ENCODE results near the gene GCNT4.
"Not testable (repeated sequence)": the region's sequence is repeated elsewhere in the genome, so short reads cannot be mapped to it uniquely, and the experiment has no call there.

GCNT4 gene, protein sequence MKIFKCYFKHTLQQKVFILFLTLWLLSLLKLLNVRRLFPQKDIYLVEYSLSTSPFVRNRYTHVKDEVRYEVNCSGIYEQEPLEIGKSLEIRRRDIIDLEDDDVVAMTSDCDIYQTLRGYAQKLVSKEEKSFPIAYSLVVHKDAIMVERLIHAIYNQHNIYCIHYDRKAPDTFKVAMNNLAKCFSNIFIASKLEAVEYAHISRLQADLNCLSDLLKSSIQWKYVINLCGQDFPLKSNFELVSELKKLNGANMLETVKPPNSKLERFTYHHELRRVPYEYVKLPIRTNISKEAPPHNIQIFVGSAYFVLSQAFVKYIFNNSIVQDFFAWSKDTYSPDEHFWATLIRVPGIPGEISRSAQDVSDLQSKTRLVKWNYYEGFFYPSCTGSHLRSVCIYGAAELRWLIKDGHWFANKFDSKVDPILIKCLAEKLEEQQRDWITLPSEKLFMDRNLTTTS

DNA sequence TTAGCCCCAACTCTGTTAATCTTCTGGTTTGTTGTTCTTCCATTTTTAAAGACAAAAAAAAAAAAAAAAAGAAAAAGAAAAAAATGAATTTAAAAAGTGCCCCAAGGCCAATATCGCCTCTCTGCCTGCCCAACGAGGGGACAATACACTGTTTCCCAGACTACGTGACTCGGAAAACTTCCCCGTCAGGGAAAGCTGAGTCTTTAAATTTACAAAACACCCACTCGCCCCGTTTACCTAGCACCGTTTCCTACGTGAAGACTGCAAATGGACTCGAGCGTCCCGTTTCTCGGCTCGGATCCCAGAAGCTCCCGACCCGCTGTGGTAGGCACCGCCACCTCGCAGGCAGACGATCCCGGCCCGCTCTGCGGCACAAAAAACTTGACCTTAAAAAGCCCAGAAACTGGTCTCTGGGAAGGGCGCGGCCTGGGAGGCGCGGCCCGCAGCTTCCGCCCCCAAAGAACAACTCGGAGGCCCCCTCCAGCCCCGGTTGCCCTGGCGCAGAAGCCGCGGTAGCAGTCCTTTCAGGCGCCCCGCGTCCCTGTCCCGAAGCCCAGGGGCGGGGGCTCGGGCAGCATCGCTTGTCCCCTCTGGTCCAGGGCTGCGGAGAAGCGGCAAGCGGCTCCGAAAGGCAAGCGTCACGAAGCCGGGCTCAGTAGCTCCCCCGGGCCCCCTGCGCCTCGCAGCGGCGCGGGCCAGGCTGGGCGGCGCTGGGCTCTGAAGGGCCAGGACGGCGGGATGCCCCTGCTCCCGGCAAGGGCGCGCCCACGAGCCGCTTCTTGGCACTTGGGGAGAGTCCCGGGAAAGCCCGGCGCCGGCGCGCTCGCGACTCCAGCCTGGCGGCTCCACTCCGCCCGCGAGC, at the start of gene GCNT4:
GCNT4 (minus strand) TSS at position 367 of the 862 bp plus-strand sequence. CDS start 22,521 bp downstream, outside the sequence.
- peak; percentile 79 for DNase-seq

DNA sequence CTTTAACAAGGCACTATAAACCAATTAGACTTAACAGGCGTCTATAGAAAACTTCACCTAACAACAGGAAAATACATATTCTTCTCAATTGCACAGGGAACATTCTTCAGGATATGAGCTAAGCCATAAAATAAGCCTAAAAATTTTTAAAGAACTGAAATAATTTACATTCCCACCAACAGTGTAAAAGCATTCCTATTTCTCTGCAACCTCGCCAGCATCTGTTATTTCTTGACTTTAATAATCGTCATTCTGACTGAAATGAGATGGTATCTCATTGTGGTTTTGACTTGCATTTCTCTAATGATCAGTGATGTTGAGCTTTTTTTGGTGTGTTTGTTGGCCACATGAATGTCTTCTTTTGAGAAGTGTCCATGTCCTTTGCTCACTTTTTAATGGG, 43.6 kb upstream of the GCNT4 start:
- DNase-seq = not testable (repeated sequence)

DNA sequence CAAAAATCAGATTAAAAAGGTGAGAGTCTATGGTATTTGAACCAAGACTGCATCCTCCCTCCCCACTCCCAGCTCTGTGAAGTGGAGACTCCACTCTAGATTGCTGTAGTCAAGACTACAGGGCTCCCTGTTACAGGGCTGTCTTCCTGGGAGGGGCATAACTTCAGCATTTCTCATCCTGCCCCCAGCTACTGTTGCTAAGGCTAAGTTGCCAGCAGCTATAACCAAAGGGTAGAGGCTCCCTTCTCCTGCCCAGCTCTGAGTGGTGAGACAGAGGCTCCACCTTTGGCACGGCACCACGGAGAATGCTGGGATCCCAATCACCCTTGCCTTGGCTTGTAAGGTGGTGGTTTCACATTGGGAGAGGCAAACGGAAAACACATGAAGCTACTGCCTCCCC, 39.2 kb upstream of the GCNT4 start:
- no peak for DNase-seq

DNA sequence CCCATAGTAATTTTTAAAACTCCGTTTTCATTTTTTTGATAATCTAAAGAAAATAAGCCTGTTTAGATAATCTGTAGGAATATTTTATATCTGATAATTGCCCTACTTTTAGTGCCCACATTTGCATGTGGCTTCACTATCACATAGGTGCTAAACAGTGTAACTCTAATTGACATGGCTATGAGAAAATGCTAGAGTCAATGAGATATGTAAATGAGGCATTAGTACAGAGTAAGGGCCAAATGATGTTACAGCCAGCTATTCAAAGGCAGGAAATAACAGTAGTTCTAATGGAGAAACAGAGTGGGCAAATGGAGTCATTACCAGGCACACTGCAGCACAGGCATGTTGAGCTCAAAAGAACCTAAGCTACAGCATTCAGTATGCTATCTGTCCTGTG, 37.3 kb upstream of the GCNT4 start:
- no peak for DNase-seq

DNA sequence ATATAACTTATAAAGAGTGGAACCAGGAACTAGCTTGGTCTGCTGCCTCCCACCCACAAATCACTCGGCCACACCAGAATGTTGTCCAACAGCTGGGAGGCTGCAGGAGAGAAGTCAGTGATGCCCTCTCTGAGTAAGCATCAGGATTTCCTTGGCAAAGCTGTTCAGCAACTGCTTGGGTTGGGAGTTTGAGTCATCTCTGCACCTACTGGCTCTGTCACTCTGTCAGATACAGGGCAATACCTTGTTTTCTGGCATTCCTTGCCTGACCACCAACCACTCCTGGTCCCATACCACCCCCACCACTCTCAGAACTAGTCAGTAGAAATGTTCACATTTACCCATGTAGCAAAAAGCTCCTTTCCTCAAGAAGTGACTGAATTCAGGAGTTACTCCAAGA, 36.8 kb upstream of the GCNT4 start:
- DNase-seq = no peak

DNA sequence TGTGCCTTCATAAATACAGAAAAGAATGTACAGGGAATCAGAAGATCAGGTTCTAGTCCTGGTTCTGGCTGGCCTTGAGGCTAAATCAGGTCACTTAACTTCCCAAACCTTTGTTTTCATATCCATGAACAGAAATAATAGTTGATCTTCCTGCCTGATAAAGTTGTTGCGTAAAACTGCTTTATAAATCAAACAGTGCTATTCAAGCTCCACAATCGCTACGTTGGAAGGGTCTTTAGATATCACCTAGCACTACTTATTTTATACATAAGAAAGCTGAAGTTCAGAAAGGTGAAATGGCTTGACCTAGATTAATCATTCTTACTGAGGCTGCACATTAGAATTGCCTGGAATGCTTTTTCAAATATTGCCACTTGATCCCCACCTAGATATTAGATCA, 36.3 kb upstream of the GCNT4 start:
- DNase-seq = no peak

DNA sequence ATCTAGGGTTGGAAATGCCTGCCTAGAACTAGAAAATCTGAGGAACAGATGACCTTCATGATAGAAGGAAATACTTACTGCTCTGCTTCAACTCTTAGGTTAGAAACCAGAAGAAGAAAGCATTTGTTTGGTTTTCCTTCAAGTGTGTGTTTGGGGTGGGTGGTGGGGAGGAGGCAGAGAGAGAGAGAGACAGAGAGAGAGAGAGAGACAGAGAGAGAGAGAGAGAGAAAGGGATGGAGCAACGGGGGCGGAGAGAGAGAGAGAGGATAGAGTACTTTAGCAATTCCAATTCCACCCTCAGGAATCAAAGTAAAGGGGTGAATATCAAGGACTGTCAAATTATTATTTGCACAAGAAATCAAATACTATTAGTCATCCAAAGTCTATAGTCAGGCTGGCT, 29.2 kb upstream of the GCNT4 start:
- DNase-seq = no peak

DNA sequence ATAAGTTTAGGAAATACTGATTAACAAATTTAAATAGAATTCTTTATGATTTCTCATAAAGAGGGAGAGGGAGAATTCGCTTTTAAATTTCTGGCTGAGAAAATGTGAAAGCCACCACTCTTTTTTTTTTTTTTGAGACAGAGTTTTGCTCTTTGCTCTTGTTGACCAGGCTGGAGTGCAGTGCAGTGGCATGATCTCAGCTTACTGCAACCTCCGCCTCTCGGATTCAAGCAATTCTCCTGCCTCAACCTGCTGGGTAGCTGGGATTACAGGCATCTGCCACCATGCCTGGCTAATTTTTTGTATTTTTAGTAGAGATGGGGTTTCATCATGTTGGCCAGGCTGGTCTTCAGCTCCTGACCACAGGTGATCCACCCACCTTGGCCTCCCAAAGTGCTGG, 27.0 kb upstream of the GCNT4 start:
- DNase-seq = not testable (repeated sequence)

DNA sequence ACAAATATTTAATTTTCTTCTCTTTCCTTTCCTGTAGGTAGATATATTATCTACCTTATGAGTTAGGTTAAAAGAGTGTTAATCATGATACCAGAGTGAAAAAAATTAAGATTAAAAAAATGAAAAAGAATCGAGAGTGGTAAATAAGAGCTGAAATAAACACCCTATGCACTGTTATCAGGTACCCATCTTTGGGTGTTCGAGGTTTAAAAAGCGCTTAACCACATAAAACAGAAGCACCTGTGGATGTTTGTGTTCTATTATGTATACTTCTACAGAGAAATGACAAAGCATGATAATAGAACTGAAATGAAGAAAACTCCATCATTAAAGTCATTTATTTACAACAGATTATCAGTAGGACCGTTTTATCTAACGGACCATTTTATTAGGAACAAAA, 25.7 kb upstream of the GCNT4 start:
- DNase-seq = no peak

DNA sequence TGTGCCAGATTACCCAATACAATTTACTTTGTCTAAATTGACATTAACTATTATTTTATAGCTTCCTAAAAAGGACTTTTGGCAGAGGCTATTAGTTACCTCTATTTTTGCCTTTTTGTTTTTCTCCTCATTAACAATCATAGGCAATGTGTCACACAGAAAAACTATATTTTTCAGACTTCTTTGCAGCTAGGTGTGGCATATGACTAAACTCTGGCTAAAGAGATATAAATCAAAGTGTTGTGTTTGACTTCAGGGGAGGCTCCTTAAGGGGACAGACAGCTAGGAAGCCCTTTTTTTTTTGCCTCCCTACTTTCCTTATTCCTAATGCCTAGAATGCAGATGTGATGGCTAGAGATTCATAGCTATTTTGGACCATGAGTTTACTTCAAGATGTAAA, 19.7 kb upstream of the GCNT4 start:
- DNase-seq = no peak

DNA sequence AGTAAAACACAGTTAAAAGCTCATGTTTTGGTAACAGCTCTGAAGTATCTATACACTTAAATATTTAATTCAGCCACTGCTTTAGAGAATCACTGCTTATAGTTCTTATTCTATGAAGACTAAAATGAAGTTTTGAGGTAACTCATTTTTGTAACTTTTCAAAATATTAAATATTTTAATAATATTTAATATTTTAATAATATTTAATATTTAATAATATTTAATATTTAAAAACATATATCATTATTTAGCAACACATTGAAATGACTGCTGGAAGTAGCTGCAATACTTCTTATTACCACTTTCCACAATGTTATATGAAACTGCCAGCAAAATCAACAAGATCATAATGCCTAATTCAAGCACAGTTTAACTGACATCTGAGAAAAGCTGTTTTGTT, 18.7 kb upstream of the GCNT4 start:
- no peak for DNase-seq

DNA sequence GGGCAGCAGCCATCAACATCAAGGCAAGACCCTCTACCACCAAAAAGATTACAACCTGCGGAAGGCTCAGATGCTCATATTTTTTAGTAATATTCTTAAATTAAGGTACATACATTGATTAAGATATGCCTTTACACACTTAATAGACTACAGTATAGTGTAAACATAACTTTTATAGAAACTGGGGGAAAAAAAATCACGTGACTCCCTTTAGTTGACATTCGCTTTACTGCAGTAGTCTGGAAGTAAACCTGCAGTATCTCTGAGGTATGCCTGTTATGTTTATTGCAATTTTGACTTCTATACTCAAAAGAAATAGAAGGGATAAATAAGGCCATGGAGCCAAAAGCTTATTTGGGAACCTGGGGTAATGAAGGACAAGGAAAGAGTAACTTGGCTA, 15.1 kb upstream of the GCNT4 start:
- no peak for DNase-seq

DNA sequence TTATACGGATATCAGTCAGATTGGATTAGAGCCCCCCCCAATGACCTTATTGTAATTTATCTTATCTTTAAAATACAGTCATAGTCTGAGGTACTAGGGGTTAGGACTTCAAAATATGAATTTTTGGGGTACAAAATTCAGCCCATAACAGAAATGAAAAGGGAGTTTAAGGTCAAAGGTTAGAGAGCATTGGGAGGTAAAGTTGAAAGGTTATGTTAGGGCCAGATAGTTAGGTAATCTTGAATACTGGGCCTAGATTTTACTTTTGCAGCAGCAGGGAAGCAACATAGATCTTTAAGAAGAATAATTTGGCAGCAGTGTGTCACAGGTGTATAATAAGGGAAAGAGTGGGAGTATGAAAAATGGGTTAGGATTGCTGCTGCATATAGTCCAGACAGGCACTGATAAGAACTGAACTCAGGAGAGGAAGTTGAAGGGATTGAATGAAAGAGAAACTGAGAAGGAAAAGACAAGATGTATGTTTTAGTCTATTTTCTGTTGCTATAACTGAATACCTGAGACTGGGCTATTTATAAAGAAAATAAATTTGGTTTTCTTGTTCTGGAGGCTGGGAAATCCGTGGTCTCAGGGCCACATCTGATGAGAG, 10.7 kb upstream of the GCNT4 start:
- DNase-seq = no peak

DNA sequence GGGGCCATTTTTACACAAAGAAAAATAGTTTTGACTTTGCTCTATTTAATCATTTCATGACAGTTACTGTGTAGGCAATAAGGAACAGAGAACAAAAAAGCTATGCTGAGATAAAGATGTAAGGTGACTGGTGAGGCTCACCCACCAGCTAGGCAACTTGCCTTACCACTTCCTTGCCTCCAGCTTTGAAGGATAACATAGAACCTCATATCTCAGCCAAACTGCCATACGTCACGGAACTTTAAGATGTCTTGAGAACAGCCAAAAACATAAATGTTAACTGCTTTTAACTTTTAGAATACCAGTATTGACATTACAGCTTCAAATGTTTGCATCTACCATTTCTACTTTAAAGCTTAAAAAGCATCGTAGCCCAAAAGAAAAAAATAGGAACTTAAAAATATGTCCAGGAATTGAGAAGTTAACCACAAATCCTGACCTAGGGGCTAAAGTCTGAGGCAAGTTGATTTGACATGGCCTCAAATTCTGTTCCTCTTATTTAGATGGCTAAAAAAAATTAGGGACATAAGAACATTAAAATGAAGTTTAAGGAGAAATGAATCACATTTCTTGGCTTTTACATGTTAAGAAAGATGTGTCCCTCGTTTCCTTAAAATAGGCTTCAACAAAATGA, 7.7 kb upstream of the GCNT4 start:
- DNase-seq = no peak

DNA sequence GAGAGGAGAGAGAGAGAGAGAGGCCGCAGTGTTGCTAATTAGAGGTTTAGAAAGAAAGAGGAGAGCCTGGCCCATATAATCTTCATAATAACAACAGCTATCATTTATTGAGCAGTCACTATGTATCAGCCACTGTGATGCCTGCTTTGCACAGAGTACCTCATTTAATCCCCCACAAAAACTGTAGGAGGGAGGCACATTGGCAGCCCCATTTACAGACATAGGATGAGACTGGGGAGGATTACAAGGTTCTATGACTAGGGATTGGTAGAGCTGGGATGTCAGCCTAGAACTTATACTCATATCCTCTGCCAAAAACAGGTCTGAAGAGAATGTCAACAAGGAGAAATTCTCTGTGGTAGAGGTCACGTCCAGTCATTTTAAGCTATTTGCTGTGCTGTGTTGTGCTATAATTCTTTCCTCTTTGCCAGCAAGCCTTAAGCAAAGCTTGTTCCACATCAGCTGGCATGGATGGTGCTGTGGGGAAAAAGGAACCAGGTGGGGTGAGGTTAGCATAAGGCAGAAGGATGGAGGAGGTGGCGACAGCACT, 6.7 kb upstream of the GCNT4 start:
- no peak for DNase-seq

DNA sequence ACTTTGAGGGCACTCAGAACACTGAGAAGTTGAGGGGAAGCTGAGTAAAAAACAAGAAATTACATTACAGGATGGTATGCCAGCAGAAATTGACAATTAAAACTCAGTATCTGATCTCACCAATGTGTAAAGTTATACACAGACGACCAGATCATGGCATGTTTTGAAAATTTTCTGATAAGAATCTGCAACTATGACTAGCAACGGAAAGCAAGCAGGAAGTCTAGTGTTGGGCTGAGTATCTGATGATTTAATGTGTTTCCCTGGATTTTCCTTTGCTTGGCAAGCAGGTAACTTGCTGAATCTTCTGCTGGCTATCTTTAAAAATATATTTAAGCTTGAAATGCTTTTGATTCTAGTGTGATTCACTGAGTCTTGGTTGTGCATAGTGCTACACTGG, 5.2 kb upstream of the GCNT4 start:
- DNase-seq = no peak

DNA sequence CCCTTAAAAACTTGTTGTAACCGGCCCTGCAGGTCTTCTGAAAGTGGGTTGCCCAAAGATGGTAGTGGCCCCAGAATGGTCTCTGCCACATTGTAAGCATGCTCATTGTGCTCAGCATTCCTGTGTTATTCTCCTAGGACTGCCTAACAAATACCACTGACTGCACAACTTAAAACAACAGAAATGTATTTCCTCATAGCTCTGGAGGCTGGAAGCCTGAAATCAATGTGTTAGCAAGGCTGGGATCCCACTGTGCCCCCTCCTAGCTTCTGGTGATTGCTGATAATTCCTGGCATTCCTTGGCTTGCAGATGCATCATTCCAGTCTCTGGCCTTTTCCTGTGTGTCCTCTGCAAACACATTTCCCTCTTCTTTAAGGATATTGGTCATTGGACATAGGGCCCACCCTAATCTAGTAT, 3.4 kb upstream of the GCNT4 start:
- no peak for DNase-seq

DNA sequence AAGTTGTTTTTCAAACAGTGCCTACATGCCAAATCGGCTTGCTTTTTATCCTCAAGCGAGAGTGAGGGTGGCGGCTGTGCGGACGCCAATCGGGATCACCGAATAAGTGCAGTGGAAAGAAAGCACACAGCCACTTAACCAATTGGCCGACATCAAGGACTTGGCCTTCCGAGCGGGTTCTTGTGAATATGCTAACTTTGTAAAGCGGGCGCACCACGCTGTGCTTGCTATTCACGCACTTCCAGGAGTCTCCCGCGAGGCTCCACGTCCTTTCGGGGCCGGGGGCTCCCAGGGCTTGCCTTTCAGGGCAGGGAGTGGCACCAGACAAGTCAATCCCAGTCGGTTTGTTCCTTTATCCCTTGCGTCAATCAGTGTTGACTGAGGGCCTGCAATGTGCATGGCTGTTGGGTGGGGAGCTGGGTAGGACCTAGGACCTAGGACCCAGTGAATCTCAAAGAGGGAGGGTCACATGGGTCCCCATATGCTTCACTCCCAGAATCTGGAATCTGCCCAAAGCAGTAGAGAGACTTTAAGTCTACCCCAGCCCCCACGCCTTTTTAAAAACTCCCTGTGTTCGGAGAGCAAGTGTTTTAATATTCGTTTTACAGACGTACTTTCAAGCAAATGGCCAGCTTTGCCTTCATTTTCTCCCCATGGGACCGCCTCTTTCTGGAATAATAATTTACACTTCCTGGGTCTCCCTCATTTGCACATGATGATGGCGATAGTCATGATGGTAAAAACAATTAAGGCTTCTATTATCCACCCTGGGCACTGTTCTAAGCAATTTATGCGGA, 2.0 kb upstream of the GCNT4 start:
- DNase-seq = no peak

DNA sequence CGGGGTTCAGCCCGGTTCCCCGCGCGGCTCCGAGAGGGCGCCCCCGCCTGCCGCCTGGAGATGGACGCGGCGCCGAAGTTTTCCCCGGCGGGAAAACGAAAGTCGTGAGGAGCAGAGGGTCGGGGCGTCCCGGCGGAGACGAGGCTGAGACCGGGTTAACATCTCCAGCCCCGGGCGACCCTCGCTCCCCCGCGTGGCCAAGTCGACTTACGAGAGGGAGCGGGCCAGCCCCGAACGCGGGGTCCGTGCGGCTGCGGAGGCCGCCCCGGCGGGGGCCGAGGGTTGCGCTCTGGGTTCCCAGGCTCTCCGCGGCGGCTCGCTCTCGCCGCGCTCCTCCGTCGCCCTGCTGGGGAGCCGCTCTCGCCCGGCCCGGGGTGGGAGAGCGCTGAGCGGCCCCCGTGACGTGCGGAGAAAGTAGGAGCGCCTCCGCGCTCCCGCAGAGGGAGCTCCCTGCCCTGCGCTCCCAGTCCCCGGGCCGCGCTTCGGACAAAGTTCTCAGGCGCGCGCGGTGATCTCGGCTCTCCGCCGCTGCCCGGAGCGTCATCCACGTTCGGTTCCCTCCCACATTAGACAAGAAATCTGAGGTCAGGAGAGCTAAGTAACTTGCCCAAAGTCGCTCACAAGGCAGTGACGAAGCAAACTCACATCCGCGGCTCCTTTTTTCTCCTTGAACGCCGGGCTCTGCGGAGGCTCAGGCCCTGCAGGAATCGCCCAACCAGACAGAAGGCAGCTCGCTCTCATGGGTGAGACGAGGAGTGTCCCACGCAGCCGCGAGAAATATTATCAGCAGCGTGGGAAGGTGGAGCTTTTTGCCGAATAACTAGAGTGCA, 1.2 kb upstream of the GCNT4 start:
- DNase-seq = peak; percentile 81

DNA sequence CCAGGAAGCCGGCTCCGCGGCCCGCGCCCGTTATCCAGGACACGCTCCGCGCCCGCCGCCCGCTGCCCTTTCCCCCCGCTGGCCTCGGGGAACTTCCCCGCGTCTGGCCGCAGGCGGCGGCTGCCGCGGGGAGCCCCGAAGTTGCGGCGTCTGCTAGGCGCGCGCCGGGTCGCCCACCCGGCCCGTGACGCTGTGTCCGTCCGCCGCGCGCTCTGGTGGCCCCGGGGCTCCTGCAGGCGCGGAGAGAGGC, 621 bp upstream of the GCNT4 start:
- DNase-seq = no peak

DNA sequence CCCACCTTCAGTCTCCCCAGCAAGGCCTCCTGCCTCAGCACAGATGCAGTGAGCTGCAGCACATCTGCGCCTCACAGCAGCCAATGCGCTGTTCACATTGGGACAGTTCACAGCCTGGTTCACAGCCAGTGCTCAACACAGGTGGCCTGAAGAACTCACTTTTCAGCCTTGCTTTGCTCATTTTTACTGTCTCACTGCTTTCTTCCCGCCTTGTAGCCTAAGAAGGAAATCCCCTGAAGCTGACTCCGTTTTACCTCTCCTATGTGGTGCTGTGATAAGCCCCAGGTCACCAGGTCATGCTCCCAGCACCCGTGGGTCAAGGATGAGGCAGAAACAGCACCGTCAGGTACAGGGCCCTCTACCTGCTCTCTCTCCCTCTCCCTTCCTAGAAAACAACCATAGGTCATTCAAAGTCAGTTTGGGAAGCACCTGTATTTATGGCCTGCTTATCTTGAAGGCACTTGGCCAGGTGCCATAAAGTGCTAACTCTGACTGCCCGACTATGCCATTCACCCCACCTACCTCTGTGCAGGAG, 1.1 kb downstream of the GCNT4 start:
- DNase-seq = no peak
